ENCODE data around the gene MRPL12. TPM values are rescaled to one million over a fixed set of nuclear protein-coding genes. Genes with fewer than 3 reads are reported as not detected.
A peak's percentile ranks its signal among the peaks of the same experiment; 100 is the strongest.

The MRPL12 gene
- total RNA-seq, 2 donors from 2014 or later: 106 to 225 TPM

- no peak overlapping the region for H3K27ac ChIP-seq
- H3K36me3 ChIP-seq: peaks cover 9% of the 10 kb centered on the region
- H3K4me3 ChIP-seq: no peak overlapping the region
- H3K9me3 ChIP-seq: no peaks in the 10 kb centered on the region
- DNase-seq: no peak
- intact Hi-C loops (cut with DNase I): no loop called here
- H3K27me3 ChIP-seq: no peaks in the 10 kb centered on the region
- peaks cover 31% of the 10 kb centered on the region for H3K4me1 ChIP-seq
- TF ChIP-seq CTCF (IDR thresholded peaks at IDR 0.05): no peak
- no peak overlapping the region for H3K9ac ChIP-seq (ENCODE audit: low read depth in 2 of 2, low read length in 2 of 2)
Observed at GRCh38 chr17:81707725-81708646, 4.8 kb downstream of the MRPL12 start.

GRCh38 chr17:81708739-81709185, 5.6 kb downstream of the MRPL12 start:
- H3K4me3 ChIP-seq: no peak overlapping the region
- intact Hi-C loops (cut with DNase I): no loop called here
- no peak for TF ChIP-seq CTCF (IDR thresholded peaks at IDR 0.05)
- H3K9ac ChIP-seq (ENCODE audit: low read depth in 2 of 2, low read length in 2 of 2): no peak overlapping the region
- no peaks in the 10 kb centered on the region for H3K9me3 ChIP-seq
- peaks cover 38% of the 10 kb centered on the region for H3K4me1 ChIP-seq
- peaks cover 9% of the 10 kb centered on the region for H3K36me3 ChIP-seq
- no peak overlapping the region for H3K27ac ChIP-seq
- DNase-seq: no peak
- no peaks in the 10 kb centered on the region for H3K27me3 ChIP-seq

DNA sequence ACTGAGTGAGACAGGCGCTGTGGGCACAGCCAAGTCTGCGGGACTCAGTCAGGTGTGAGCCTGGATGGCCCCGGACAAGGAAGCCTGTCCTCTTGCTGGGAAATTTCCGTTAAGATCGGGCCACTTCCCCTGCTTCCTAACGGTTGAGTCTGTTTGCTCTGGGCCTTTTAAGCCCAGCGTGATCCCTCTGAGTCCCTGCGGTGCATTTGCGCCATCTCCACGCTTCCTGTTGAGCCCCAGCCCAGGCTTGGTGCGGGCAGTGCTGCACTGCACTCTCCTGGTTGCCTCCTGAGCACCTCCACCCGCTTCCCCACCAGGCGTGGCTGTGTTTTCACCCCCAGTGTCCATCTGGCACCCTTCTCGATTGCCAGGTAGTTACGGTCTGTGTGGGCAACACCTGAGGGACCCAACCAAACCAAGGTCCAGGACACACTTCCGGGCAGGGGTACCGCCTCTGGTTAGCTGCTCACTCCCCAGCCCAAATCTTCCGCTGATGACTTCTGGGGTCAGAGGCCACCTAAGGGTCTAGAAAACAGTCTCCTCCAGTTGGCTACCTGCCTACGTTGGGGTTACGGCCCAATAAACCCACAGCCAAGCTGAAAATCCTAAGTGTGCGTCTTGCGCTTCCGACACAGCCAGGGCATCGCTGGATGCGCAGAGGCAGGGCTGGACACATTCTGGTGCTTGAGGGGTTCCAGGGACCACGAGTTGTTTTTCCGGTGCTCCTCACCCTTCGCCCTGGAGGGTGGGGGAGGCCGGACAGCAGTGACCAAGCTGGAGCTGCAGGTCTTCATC, 7.5 kb downstream of the MRPL12 start:
- peak overlapping the region; percentile 69 to 81 for H3K9ac ChIP-seq (ENCODE audit: low read depth in 2 of 2, low read length in 2 of 2)
- DNase-seq: peak; percentile 51
- peak overlapping the region; percentile 68 for H3K27ac ChIP-seq
- H3K36me3 ChIP-seq: peaks cover 9% of the 10 kb centered on the region
- no peaks in the 10 kb centered on the region for H3K9me3 ChIP-seq
- H3K27me3 ChIP-seq: no peaks in the 10 kb centered on the region
- H3K4me1 ChIP-seq: peaks cover 35% of the 10 kb centered on the region
- no peak for TF ChIP-seq CTCF (IDR thresholded peaks at IDR 0.05)
- intact Hi-C loops (cut with DNase I): no loop called here
- peak overlapping the region; percentile 75 for H3K4me3 ChIP-seq

GRCh38 chr17:81711814-81712467, 8.8 kb downstream of the MRPL12 start, which contains the start of gene SLC25A10:
Gene SLC25A10 (plus strand): TSS chr17:81712284. CDS start chr17:81712427, 143 bp downstream.
- intact Hi-C loops (cut with DNase I): no loop called here
- H3K27ac ChIP-seq: peak within 1 kb of the TSS; percentile 68
- H3K27me3 ChIP-seq: no peaks in the 10 kb centered on the region
- H3K4me1 ChIP-seq: peaks cover 35% of the 10 kb centered on the region
- TF ChIP-seq CTCF (IDR thresholded peaks at IDR 0.05): no peak
- peak; percentile 87 for DNase-seq
- peak within 1 kb of the TSS; percentile 81 to 86 for H3K9ac ChIP-seq (ENCODE audit: low read depth in 2 of 2, low read length in 2 of 2)
- H3K9me3 ChIP-seq: no peaks in the 10 kb centered on the region
- peak within 1 kb of the TSS; percentile 75 for H3K4me3 ChIP-seq
- peaks cover 7% of the 10 kb centered on the region for H3K36me3 ChIP-seq

DNA sequence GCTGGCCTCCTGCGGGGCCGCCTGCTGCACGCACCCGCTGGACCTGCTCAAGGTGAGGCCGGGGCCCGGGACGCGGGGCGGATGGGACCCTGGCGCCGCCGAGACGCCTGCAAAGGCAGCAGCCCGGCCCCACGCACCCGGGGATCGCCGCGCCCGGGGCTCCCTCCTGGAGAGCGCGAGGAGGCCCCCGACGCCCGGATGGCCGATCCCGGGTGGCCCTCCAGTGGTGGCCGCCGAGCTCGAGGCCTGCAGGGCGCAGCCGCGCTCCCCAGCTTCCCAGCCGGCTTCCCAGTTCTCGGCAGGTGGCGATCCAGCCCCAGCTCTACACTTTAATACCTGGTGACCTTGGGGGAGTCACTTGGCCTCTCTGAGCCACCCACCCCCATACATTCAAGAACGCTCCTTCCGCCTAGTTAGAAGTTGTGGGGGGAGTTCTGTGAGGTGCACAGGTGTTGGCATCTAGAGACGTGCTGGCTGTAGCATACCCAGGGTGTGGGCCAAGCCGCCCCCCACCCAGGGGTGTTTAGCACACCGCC, 9.4 kb downstream of the MRPL12 start:
- no peaks in the 10 kb centered on the region for H3K9me3 ChIP-seq
- intact Hi-C loops (cut with DNase I): no loop called here
- H3K9ac ChIP-seq (ENCODE audit: low read depth in 2 of 2, low read length in 2 of 2): peak overlapping the region; percentile 78 to 86
- H3K27me3 ChIP-seq: no peaks in the 10 kb centered on the region
- DNase-seq: peak; percentile 38
- H3K4me1 ChIP-seq: peaks cover 35% of the 10 kb centered on the region
- TF ChIP-seq CTCF (IDR thresholded peaks at IDR 0.05): no peak
- H3K36me3 ChIP-seq: peaks cover under 1% of the 10 kb centered on the region
- peak overlapping the region; percentile 48 for H3K27ac ChIP-seq
- peak overlapping the region; percentile 75 for H3K4me3 ChIP-seq
